Measurements from ENCODE around the gene MKX.

Gene MKX

GRCh38 chr10:27717224-27717623 lies 28.4 kb downstream of the MKX start:
- no peaks in the 10 kb centered on the region for H3K36me3 ChIP-seq (ENCODE audit: control insufficient read depth in 2 of 2, insufficient read depth in 2 of 2, low read length in 2 of 2)
- no peaks in the 10 kb centered on the region for H3K27me3 ChIP-seq (ENCODE audit: control insufficient read depth in 1 of 2, insufficient read depth in 2 of 2, low read length in 2 of 2)
- H3K4me3 ChIP-seq (ENCODE audit: low read length in 2 of 2): no peak overlapping the region
- H3K4me1 ChIP-seq (ENCODE audit: control insufficient read depth, insufficient read depth, low read length): peaks cover 15% of the 10 kb centered on the region
- no peak overlapping the region for H3K9ac ChIP-seq (ENCODE audit: low read length in 2 of 2)
- H3K9me3 ChIP-seq (ENCODE audit: control insufficient read depth in 2 of 2, low read length in 2 of 2): no peaks in the 10 kb centered on the region
- H3K27ac ChIP-seq (ENCODE audit: low read length): no peak overlapping the region

DNA sequence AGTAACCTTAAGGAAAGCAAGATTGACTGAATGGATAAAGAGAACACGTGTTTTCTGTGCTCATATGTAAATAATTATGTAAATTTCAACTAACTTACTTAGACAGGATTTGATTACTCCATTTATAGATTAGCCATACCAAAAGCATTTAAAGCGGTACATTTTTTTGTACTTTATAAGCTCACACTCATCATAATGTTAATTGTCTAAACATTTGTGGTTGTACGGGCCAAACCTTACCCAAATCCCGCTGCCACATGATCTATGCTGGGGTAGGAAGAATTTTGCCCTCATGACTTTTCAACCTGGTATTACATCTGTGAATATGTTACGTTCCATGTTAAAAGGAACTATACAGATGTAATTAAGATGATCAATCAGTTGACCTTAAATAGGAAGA lies 29.1 kb downstream of the MKX start:
- no peak overlapping the region for H3K27ac ChIP-seq (ENCODE audit: low read length)
- no peak overlapping the region for H3K9ac ChIP-seq (ENCODE audit: low read length in 2 of 2)
- H3K27me3 ChIP-seq (ENCODE audit: control insufficient read depth in 1 of 2, insufficient read depth in 2 of 2, low read length in 2 of 2): no peaks in the 10 kb centered on the region

DNA sequence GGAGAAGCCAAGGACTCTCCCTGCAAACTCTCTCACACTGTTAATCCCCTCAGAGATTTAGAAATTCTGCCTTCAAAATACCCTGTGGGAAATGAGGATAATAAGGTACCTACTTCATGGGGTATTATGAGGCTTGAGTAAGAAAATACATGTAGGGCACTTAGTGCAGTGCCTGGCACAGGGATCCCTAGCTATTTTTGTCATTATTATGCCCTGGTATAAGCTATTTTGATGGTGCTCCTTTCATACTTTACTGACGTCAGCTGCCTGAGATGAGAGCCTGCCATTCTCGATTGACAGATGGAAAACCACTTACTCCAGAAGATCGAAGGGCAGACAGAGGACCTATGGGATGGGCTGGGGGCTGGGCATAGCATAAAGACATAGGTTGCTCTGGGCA lies 30.1 kb downstream of the MKX start:
- Histone ChIP-seq H3K27ac (ENCODE audit: low read length) (no peak overlapping the region), H3K4me3 (ENCODE audit: low read length in 2 of 2) (peak overlapping the region in 1 of 2 donors; percentile 35), H3K4me1 (ENCODE audit: control insufficient read depth, insufficient read depth, low read length) (peaks cover 15% of the 10 kb centered on the region), H3K9ac (ENCODE audit: low read length in 2 of 2) (no peak overlapping the region), H3K9me3 (ENCODE audit: control insufficient read depth in 2 of 2, low read length in 2 of 2) (no peaks in the 10 kb centered on the region), H3K27me3 (ENCODE audit: control insufficient read depth in 1 of 2, insufficient read depth in 2 of 2, low read length in 2 of 2) (no peaks in the 10 kb centered on the region), H3K36me3 (ENCODE audit: control insufficient read depth in 2 of 2, insufficient read depth in 2 of 2, low read length in 2 of 2) (no peaks in the 10 kb centered on the region)

More for the DNA sequence above, 29.1 kb downstream of the MKX start:
- Histone ChIP-seq H3K36me3 (ENCODE audit: control insufficient read depth in 2 of 2, insufficient read depth in 2 of 2, low read length in 2 of 2) (no peaks in the 10 kb centered on the region), H3K4me1 (ENCODE audit: control insufficient read depth, insufficient read depth, low read length) (peaks cover 15% of the 10 kb centered on the region), H3K4me3 (ENCODE audit: low read length in 2 of 2) (no peak overlapping the region), H3K9me3 (ENCODE audit: control insufficient read depth in 2 of 2, low read length in 2 of 2) (no peaks in the 10 kb centered on the region)

DNA sequence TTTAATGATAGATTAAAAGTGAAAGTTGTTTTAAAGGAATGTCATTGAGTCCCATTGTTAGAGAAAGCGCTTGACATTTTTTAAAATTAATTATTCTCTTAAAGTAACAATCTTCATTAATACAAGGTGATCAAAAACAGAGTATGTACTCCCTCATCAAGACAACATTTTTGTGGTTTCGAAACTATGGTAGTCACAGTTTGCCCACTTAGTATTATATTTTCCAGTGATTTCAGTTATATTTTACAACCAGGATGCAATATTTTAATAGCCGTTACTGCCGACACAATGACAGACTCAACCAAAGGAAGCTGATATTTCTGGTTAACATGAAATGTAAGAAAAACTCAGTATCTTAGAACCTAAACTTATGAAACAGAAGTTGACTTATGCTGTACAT lies 31.3 kb downstream of the MKX start:
- Histone ChIP-seq H3K27ac (ENCODE audit: low read length) (no peak overlapping the region), H3K27me3 (ENCODE audit: control insufficient read depth in 1 of 2, insufficient read depth in 2 of 2, low read length in 2 of 2) (no peaks in the 10 kb centered on the region), H3K4me1 (ENCODE audit: control insufficient read depth, insufficient read depth, low read length) (peaks cover 17% of the 10 kb centered on the region), H3K36me3 (ENCODE audit: control insufficient read depth in 2 of 2, insufficient read depth in 2 of 2, low read length in 2 of 2) (no peaks in the 10 kb centered on the region), H3K4me3 (ENCODE audit: low read length in 2 of 2) (peak overlapping the region; percentile 41 to 52), H3K9ac (ENCODE audit: low read length in 2 of 2) (peak overlapping the region in 1 of 2 donors; percentile 22), H3K9me3 (ENCODE audit: control insufficient read depth in 2 of 2, low read length in 2 of 2) (no peaks in the 10 kb centered on the region)

GRCh38 chr10:27713941-27714340 lies 31.7 kb downstream of the MKX start:
- Histone ChIP-seq H3K4me1 (ENCODE audit: control insufficient read depth, insufficient read depth, low read length) (peaks cover 17% of the 10 kb centered on the region), H3K36me3 (ENCODE audit: control insufficient read depth in 2 of 2, insufficient read depth in 2 of 2, low read length in 2 of 2) (no peaks in the 10 kb centered on the region), H3K27me3 (ENCODE audit: control insufficient read depth in 1 of 2, insufficient read depth in 2 of 2, low read length in 2 of 2) (no peaks in the 10 kb centered on the region), H3K9ac (ENCODE audit: low read length in 2 of 2) (peak overlapping the region; percentile 22 to 24), H3K9me3 (ENCODE audit: control insufficient read depth in 2 of 2, low read length in 2 of 2) (no peaks in the 10 kb centered on the region), H3K27ac (ENCODE audit: low read length) (no peak overlapping the region), H3K4me3 (ENCODE audit: low read length in 2 of 2) (peak overlapping the region; percentile 32 to 52)

- no peak overlapping the region for H3K4me3 ChIP-seq (ENCODE audit: low read length in 2 of 2)
- no peak overlapping the region for H3K9ac ChIP-seq (ENCODE audit: low read length in 2 of 2)
- H3K4me1 ChIP-seq (ENCODE audit: control insufficient read depth, insufficient read depth, low read length): peaks cover 10% of the 10 kb centered on the region
- H3K9me3 ChIP-seq (ENCODE audit: control insufficient read depth in 2 of 2, low read length in 2 of 2): no peaks in the 10 kb centered on the region
- no peaks in the 10 kb centered on the region for H3K27me3 ChIP-seq (ENCODE audit: control insufficient read depth in 1 of 2, insufficient read depth in 2 of 2, low read length in 2 of 2)
- no peak overlapping the region for H3K27ac ChIP-seq (ENCODE audit: low read length)
- H3K36me3 ChIP-seq (ENCODE audit: control insufficient read depth in 2 of 2, insufficient read depth in 2 of 2, low read length in 2 of 2): no peaks in the 10 kb centered on the region
Measured at GRCh38 chr10:27710014-27710413, 35.6 kb downstream of the MKX start.

GRCh38 chr10:27709304-27709703 lies 36.3 kb downstream of the MKX start:
- Histone ChIP-seq H3K9ac (ENCODE audit: low read length in 2 of 2) (no peak overlapping the region), H3K36me3 (ENCODE audit: control insufficient read depth in 2 of 2, insufficient read depth in 2 of 2, low read length in 2 of 2) (no peaks in the 10 kb centered on the region), H3K9me3 (ENCODE audit: control insufficient read depth in 2 of 2, low read length in 2 of 2) (no peaks in the 10 kb centered on the region), H3K4me3 (ENCODE audit: low read length in 2 of 2) (no peak overlapping the region), H3K27me3 (ENCODE audit: control insufficient read depth in 1 of 2, insufficient read depth in 2 of 2, low read length in 2 of 2) (no peaks in the 10 kb centered on the region), H3K27ac (ENCODE audit: low read length) (no peak overlapping the region), H3K4me1 (ENCODE audit: control insufficient read depth, insufficient read depth, low read length) (peaks cover 6% of the 10 kb centered on the region)

DNA sequence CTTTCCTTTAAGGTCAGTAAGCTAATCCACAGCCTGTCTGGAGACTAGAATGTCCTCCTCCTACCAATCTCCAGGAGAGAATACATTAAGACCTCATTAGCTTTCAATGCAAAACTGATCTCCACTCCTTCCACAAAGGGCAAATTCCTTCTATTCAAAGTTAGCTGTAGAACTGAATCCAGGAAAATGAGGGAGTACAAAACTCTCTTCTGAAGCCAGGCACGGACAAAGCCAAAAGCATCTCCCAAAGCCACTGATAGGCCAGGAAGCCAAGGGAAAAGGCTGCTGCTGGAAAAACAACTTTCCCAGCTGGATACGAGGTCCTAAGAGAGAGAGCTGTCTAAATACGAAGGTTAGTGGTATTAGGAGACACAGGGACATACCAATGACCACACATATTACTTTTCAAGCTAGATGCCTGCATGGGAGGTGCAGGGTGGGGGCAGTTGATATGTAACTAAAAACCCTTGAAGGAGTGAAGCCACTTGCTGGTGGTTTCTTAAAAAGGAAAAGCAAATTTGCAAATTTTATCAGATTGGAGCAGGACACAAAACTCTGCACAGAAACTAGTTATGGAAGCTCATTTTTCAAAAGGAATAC lies 43.6 kb downstream of the MKX start:
- no peak overlapping the region for H3K9ac ChIP-seq (ENCODE audit: low read length in 2 of 2)
- H3K4me1 ChIP-seq (ENCODE audit: control insufficient read depth, insufficient read depth, low read length): peaks cover 10% of the 10 kb centered on the region
- H3K36me3 ChIP-seq (ENCODE audit: control insufficient read depth in 2 of 2, insufficient read depth in 2 of 2, low read length in 2 of 2): no peaks in the 10 kb centered on the region
- peak overlapping the region; percentile 56 for H3K27ac ChIP-seq (ENCODE audit: low read length)
- H3K9me3 ChIP-seq (ENCODE audit: control insufficient read depth in 2 of 2, low read length in 2 of 2): no peaks in the 10 kb centered on the region
- no peaks in the 10 kb centered on the region for H3K27me3 ChIP-seq (ENCODE audit: control insufficient read depth in 1 of 2, insufficient read depth in 2 of 2, low read length in 2 of 2)
- H3K4me3 ChIP-seq (ENCODE audit: low read length in 2 of 2): peak overlapping the region in 1 of 2 donors; percentile 23

GRCh38 chr10:27699776-27700175 lies 45.8 kb downstream of the MKX start:
- Histone ChIP-seq H3K36me3 (ENCODE audit: control insufficient read depth in 2 of 2, insufficient read depth in 2 of 2, low read length in 2 of 2) (no peaks in the 10 kb centered on the region), H3K9ac (ENCODE audit: low read length in 2 of 2) (no peak overlapping the region), H3K9me3 (ENCODE audit: control insufficient read depth in 2 of 2, low read length in 2 of 2) (no peaks in the 10 kb centered on the region), H3K4me3 (ENCODE audit: low read length in 2 of 2) (no peak overlapping the region), H3K27ac (ENCODE audit: low read length) (no peak overlapping the region), H3K27me3 (ENCODE audit: control insufficient read depth in 1 of 2, insufficient read depth in 2 of 2, low read length in 2 of 2) (no peaks in the 10 kb centered on the region), H3K4me1 (ENCODE audit: control insufficient read depth, insufficient read depth, low read length) (peaks cover 16% of the 10 kb centered on the region)

GRCh38 chr10:27698961-27699360 lies 46.7 kb downstream of the MKX start:
- H3K9me3 ChIP-seq (ENCODE audit: control insufficient read depth in 2 of 2, low read length in 2 of 2): no peaks in the 10 kb centered on the region
- H3K27ac ChIP-seq (ENCODE audit: low read length): no peak overlapping the region
- H3K36me3 ChIP-seq (ENCODE audit: control insufficient read depth in 2 of 2, insufficient read depth in 2 of 2, low read length in 2 of 2): no peaks in the 10 kb centered on the region
- no peak overlapping the region for H3K4me3 ChIP-seq (ENCODE audit: low read length in 2 of 2)
- peaks cover 16% of the 10 kb centered on the region for H3K4me1 ChIP-seq (ENCODE audit: control insufficient read depth, insufficient read depth, low read length)
- H3K9ac ChIP-seq (ENCODE audit: low read length in 2 of 2): no peak overlapping the region
- no peaks in the 10 kb centered on the region for H3K27me3 ChIP-seq (ENCODE audit: control insufficient read depth in 1 of 2, insufficient read depth in 2 of 2, low read length in 2 of 2)

DNA sequence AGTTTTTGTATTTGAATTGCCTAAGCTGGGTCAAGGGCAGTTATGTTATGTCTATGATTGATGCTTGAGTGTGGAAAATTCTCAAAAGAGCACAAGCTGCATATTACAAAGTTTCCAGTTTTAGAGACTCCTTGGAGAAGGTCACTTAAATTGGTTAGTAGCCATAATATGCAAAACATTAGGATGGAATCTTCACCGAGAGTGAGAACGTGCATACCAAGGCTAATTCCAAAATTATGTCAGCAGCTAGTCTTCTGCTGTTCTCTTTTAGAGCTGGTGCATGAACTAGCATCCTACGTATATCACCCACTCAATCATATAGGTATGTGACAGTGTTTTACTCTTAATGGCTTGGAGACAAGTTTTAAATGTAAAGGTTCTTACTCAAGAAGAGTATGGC lies 49.2 kb downstream of the MKX start:
- Histone ChIP-seq H3K9me3 (ENCODE audit: control insufficient read depth in 2 of 2, low read length in 2 of 2) (no peaks in the 10 kb centered on the region), H3K36me3 (ENCODE audit: control insufficient read depth in 2 of 2, insufficient read depth in 2 of 2, low read length in 2 of 2) (no peaks in the 10 kb centered on the region), H3K27ac (ENCODE audit: low read length) (no peak overlapping the region), H3K4me3 (ENCODE audit: low read length in 2 of 2) (no peak overlapping the region), H3K27me3 (ENCODE audit: control insufficient read depth in 1 of 2, insufficient read depth in 2 of 2, low read length in 2 of 2) (no peaks in the 10 kb centered on the region), H3K4me1 (ENCODE audit: control insufficient read depth, insufficient read depth, low read length) (peaks cover 19% of the 10 kb centered on the region), H3K9ac (ENCODE audit: low read length in 2 of 2) (no peak overlapping the region)

Measured in stomach smooth muscle (tissue), 2 donors.